ENCODE measurements around the gene TSSK1B.

DNA sequence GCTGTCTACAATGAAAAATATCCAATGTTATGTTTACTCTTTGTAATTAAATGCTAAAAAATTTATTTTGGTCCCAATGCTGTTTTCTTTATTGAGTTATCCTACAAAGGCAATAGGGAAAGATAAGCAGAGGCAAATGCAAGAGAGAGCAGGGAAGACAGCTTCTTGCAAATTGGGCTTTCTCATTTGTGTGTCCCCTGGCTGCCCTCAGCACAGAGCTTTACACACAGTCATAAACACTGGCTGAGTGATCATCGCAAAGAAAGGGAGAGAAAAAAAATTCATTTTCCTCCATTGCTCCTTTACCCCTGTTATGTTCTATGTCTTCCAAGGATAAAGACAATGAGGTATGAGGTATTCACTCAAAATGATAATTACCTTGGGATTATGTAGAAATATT, 2.3 kb upstream of the TSSK1B start:
- TF ChIP-seq HDGF (IDR thresholded peaks at IDR 0.05; ENCODE audit: borderline replicate concordance) (no peak), L3MBTL2 (conservative IDR thresholded peaks at IDR 0.05) (no peak), FOXK2 (IDR thresholded peaks at IDR 0.05) (no peak), TARDBP (IDR thresholded peaks at IDR 0.05) (no peak), BHLHE40 (IDR thresholded peaks at IDR 0.05; ENCODE audit: borderline replicate concordance) (no peak), NFRKB (IDR thresholded peaks at IDR 0.05) (no peak), ELF4 (IDR thresholded peaks at IDR 0.05) (no peak), SUZ12 (IDR thresholded peaks at IDR 0.05) (no peak), ZNF384 (IDR thresholded peaks at IDR 0.05) (no peak), FOXM1 (IDR thresholded peaks at IDR 0.05; ENCODE audit: borderline replicate concordance) (no peak), LEF1 (IDR thresholded peaks at IDR 0.05; ENCODE audit: borderline replicate concordance) (no peak), SP1 (IDR thresholded peaks at IDR 0.05) (no peak), CTBP1 (IDR thresholded peaks at IDR 0.05; ENCODE audit: borderline replicate concordance) (no peak)

Measured in HEK293T (cell line).